GM10266 (cell line): ENCODE data around the gene NMRAL1.

Experiments
- DNase-seq: peaks from one replicate; pipeline ENCODE4 v3.0.0; 2012; ENCODE audit errors: extremely low spot score
- TF ChIP-seq, protein P1 (sequence below): IDR thresholded peaks from 2 replicates; pipeline ENCODE4 v1.5.1; 2012; ENCODE audit warnings: mild to moderate bottlenecking, low read depth; ENCODE audit not compliant: control insufficient read depth, insufficient read depth; ENCODE audit errors: missing control alignments

The NMRAL1 gene

DNA sequence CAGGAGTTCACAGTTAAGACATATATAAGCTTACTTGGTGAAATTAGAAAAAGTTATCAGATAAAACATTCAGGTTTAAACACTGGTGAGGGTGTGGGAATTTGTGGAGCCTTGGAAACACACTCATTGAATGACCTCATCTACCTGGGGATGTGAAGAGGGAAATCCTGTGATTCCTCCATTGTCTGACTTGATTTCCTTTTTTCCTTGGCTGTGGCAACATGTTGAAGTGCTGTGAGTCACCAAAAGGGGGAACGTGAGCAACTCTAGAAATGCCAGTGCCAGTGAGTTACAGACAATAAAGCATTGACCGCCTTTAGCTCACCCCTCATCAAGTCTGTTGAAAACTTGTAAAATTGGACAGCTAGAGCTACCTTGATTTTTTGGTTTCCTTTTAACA, 3.5 kb upstream of the NMRAL1 start:
- TF ChIP-seq, protein P1, sequence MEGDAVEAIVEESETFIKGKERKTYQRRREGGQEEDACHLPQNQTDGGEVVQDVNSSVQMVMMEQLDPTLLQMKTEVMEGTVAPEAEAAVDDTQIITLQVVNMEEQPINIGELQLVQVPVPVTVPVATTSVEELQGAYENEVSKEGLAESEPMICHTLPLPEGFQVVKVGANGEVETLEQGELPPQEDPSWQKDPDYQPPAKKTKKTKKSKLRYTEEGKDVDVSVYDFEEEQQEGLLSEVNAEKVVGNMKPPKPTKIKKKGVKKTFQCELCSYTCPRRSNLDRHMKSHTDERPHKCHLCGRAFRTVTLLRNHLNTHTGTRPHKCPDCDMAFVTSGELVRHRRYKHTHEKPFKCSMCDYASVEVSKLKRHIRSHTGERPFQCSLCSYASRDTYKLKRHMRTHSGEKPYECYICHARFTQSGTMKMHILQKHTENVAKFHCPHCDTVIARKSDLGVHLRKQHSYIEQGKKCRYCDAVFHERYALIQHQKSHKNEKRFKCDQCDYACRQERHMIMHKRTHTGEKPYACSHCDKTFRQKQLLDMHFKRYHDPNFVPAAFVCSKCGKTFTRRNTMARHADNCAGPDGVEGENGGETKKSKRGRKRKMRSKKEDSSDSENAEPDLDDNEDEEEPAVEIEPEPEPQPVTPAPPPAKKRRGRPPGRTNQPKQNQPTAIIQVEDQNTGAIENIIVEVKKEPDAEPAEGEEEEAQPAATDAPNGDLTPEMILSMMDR = no peak
- DNase-seq = no peak

DNA sequence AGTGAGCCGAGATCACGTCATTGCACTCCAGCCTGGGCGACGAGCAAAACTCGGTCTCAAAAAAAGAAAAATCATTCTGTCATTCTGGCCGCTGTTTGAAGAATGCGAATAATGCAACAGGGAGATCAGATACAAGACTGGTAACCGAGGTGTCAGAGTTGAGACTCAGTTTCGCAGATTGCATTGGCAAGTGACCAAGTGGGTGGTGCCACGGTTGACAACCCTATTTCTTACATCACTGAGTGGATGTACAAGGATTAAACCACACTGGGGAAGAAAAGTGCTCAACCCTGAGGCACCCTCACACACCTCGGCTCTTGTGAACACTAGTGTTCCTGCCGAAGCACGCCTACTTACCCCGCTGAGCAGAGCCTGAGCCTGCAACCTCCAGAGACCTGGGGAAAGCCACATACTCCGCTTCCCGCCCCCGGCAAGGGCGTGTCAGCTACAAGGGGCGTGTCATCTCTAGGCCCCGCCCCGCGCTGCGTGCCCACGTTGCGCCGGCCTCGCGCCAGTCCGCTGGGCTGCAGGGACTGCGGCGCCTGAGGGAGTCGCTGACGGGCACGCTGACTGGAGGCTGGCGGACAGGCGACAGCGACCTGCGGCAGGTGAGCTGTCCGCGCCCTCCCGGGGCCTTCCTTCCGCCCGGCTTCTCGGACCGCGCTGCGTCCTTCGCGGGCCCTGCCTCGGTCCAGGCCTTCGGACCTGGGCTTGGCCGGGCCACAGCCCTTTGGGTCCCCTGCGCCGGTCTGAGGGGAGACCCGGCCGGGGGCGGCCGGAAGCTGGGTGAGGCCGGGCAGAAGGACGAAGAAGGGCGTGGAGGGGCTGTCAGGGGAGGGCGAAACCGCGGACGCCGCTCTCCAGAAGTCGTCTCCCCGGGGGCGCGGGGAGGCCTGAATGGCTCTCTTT, 1.7 kb upstream of the NMRAL1 start, which contains the start of gene HMOX2:
TSS of gene HMOX2 (plus strand) at position 519 of the 909 bp plus-strand sequence. CDS start 29,127 bp downstream, outside the sequence.
- TF ChIP-seq, protein P1 = peak; percentile 59
- peak; percentile 97 for DNase-seq

- DNase-seq = no peak
- TF ChIP-seq, protein P1 = no peak
These were observed 1.5 kb downstream of the NMRAL1 start for GRCh38 chr16:4472880-4473279.

GRCh38 chr16:4471869-4472268, 2.6 kb downstream of the NMRAL1 start:
- DNase-seq = no peak
- TF ChIP-seq, protein P1 = no peak

DNA sequence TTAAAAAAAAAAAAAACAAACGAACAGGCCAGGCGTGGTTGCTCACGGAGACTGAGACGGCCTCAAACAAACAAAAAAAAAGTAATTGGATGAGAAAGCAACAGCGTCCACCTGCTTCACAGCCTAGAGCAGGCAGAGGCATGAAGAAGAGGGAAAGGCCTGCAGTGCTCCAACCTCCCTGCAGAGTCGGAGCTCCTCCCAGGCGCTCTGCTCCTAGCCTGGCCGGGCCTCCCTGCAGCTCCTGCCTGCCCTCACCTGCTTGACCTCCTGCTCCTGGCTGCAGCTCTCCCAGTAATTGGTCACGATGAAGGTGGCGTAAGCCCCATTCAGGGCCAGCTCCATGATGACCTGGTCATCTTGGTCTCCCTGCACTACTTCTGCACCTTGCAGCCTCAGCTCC, 5.5 kb downstream of the NMRAL1 start:
- TF ChIP-seq, protein P1 = no peak

DNA sequence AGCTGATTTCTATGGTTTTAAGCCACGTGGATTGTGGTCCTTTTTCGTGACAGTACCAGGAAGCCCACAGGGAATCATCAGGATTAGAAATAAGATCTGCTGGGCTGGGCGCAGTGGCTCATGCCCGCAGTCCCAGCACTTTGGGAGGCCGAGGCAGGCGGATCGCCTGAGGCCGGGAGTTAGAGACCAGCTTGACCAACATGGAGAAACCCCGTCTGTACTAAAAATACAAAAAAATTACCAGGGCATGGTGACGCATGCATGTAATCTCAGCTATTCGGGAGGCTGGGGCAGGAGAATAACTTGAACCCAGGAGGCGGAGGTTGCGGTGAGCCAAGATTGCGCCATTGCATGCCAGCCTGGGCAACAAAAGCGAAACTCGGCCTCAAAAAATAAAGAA, 6.5 kb downstream of the NMRAL1 start:
- TF ChIP-seq, protein P1 = no peak
- no peak for DNase-seq

More for the DNA sequence above, 5.5 kb downstream of the NMRAL1 start:
- DNase-seq = no peak
